HG03354 (cell line): ENCODE results near the gene CDC6.

Experiments
- ATAC-seq: cut with Tn5 transposase; IDR thresholded peaks from one replicate; pipeline ENCODE4 v1.9.1; 2021; ENCODE audit warnings: mild to moderate bottlenecking; ENCODE audit not compliant: unreplicated experiment, poor library complexity, severe bottlenecking

CDC6 gene

DNA sequence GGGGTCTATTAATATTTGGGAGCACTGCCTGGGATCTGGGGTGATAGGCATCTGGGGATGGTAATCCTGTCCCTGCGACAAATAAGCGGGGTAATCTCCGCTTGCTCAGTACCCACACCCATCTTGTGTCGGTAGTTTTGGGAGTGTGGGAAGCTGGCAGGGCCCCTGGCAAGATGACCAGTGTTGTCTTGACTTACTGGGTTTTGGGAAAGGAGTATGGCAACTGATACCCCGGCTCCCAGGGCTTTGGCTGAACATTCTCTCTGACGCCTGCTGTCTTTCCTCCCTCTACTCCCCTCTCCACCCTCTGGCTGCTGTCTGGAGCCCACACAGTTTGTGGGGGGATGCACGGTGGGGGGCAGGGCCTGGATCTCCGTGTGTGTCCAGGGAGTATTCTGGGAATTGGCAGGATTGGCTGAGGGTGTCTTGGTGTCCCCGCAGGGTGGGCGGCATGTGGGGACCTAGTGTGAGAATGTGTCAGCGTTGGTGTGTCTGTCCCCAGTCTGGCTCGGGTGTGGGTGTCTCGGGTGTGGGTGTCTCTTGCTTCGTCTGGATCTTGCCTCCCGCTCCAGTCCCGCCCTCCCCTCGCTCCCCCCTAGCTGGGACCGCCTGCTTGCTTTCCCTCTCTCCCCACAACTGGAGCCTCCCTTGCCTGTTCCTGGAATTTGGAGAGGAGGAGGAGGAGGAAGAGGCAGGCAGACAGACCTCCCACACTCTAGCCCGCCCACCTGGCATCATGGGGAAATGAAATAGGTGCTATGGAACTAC lies 33.3 kb downstream of the CDC6 start:
- ATAC-seq, result no peak

DNA sequence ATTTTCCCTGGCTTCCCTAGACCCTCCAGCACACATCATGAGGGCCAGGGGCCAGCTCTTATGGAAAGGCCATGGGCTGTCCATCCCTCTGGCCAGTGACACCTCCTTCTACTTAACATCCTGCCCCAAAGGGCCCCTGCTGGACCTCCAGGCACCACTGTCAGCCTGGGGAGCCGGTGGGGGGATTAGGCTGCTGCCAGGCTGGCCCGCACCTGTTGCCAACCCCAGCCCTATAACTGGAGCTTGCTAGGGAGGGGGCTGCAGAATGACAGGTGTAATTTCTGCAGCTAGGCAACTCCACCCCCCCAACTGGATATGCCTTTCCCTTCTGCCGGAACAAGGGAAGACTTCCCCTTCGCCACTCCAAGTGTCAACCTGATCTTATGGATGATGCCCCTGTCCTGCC lies 33.8 kb downstream of the CDC6 start:
- no peak for ATAC-seq

DNA sequence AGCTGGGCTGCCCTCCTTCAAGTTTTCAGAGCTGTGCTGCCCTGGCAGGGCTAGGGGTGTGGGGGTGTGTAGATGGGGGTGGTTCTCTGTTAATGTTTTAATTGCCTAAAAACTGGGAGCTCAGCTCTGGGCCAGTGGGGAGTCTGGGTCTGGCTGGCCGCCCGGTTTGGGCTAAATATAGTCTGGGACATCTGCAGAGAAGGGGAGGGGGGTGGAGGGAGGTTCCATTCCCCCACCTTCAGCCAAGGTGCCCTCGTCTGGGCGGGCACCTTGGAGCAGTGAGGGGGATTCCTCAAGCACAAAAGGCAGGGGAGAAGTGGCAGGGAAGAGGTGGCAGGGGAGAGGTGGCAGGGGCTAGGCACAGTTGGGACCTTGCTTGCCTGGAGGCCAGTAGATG lies 34.3 kb downstream of the CDC6 start:
- ATAC-seq, result no peak

DNA sequence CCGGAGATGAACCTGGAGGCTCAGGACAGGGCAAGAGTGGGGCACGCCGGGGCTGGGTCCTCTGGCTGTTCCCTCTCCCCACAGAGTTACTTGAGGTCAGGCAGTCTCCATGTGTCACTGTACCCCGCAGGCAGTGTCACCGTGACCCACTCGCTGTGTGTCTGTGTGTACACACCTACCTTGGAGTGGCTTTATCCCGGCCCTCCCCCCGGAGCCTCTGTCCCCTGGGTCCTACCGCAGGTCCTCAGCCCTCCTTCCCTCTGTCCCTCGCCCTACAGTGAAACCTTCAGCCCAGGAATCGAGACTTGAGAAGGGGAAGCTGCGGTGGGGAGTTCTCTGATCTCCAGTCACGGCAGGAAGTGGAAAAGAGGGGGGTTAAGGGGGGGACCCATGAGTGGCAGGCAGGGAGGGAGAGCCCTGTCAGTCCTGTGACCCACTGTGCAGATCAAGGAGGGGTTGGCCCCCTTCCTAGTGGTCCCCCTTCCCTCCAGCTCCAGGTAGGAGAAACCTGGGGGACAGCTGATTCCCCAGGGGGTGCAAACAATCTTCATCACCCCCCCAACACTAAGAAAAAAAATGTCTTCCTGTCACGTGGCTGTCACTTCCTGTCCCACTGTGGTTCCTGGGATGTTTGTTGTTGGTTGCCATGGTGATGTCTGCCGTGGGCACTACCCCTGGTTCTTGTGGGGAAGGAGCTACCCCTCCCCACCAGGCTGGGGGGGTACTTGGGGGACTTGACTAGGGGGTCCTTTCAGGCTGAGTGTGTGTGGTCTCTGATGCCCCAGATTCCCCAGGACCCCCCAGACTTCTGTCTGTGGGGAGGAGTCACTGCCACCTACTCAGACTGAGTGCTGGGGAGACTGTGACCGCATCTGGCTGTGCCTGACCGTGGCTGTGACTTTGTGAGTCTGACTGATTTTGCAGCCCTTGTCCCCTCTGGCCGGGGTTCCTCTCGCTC lies 35.0 kb downstream of the CDC6 start:
- ATAC-seq, result peak; percentile 37

DNA sequence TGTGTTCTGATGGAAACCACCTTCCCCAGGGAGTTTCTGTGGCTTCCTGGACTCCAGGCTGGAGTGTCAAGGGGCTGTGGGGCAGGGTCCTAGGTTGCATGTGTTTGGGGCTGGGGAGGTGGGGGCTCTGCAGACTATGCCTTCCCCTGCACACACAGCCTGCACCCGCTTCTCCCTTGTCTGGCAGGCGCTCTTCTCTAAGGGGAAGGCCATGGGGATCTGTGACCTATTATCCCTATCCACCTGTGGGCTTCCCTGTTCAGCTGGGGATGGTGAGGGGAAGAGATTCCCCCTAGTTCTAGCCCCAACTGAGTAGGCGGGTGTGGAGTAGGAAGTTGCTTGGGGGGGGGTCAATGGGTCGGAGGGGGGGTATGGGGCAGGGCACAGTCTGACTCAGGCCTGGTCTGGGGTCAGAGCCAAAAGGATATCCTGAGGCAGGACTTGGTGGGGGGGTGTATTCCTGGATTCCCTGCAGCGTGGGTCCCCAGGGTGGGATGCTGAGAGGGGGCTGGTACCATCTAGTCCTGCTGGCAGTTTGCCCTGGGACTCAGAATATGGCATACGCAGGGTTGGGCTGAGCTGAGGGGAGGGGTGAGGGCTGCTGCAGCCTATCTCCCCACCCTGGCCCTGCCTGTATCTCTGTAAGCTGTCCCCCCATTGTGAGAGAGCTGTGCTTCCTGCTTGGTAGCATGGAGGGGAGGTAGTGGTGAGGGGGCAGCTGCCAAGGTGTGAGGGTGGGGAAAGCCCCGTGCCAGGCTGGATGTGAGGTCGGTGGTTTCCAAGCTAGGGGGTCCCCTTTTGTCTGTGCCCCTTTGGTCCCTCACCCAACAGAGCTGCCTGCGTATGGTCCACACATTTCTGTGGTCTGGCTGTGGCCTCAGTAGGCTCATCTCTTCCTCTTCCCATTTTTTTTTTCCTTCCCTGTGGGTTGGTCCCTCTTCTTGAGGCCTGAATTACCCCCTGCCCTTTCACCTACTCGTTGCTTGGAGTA lies 36.0 kb downstream of the CDC6 start:
- no peak for ATAC-seq

DNA sequence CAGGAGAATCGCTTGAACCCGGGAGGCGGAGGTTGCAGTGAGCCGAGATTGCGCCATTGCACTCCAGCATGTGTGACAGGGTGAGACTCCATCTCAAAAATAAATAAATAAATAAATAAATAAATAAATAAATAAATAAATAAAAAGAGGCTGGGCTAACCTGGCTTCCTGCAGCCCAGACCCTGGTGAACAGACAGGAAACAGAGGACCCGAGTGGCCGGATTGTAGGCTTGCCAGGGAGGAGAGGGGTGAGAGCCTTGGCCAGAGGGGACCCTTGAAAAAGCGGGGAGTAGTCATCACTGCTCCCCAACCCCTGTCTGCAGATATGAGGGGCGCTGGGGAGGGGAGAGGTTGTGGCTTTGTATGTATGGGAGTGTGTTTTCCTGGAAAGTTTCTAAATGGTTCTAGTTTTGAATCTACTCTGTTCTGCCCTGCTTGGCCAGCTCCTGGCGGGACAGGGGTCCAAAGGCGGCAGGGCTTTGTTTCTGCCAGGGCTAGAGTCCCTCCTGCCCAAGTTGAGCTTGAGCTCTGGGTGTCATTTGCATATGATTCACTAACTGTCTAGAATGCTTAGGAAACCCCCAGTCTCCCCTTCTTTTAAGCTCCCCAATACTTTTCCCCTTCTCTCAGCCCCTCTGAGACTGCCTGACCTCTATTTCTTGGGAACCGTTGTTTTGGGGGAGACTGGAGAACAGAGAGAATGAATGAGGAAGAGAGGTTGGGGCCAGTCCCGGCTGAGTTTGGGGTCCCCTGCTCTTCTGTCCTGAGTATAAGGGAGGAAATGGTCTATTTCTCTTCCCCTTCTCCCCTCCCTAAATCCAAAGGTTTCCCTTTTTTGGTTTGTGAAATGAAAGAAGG lies 37.7 kb downstream of the CDC6 start:
- ATAC-seq, result no peak

DNA sequence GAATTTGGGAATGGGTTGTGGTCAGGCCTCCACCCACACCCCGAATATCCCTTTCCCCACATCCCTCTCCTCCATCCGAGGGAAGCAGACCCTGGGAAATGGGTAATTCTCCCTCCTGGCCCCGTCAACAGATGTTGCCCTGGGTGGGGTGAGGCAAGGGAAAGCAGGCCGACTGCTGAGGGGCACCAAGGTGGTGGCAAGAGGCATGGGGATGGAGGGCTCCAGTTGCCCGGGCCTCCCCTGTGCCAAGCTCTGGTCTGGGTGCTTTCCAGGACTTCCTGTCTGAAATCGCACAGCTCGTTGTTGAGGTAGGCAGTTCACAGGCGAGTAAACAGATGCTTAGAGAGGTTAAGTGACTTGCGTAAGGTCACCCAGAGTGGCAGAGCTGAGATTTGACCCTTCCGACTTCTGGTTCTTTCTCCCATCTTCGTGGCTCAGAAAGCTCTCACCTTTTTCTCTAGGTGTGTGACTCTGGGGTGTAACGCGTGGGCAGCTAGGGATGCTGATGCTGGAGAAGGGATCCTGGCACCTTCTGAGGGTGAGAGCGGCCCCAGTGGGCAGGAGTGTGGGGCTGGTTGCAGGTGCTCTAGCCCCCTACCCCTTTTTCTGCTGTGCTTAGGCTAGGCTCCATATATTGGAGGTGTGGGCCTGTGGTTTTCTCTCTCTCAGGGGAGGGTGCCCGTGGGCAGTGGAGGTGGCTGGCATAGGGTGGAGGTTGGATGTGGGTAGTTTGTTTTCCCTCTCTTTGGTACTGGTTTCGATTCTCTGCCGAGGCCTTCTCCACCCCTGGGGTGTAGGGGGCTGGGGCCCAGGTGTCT lies 38.5 kb downstream of the CDC6 start:
- ATAC-seq, result no peak

DNA sequence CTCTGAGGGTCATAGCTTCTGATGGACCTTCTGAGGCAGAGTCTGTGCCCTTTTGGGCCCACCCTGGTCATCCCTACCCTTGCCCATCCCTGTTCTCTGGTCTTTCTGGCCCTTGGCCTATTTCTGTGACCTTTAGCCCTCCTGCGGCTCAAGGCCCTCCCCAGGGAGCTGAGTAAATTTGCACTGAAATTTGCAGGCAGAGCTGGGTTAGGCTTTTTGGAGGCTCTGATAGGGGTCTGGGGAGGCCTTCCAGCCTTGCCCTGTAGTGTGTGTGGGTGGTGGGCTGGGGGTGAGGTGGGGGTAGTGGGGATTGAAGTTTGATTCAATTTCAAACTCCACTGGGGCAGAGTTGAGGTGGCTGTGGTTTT lies 39.1 kb downstream of the CDC6 start:
- no peak for ATAC-seq

DNA sequence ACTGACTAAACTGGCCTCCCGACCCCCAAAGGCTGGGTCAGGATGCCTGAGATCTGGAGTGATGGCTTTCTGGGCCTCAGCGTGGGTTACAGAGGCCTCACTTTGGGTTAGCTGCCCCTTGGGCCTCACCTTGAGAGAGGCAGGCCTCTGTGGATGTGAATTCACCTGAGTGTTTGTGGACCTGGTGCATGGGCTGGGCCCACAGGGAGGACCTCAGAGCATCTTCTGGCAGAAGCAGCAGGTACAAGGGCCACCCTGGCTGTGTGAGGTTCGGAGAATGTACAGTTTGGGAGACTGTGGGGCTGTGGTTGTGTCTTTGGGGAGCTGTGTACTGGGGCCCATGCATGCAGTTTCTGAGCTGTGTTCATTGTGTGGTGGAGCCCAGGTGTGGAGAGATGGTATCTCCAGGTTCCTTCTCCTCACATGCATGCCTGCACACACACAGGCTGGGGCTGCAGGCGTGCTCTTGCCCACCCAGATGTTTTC lies 39.6 kb downstream of the CDC6 start:
- no peak for ATAC-seq

DNA sequence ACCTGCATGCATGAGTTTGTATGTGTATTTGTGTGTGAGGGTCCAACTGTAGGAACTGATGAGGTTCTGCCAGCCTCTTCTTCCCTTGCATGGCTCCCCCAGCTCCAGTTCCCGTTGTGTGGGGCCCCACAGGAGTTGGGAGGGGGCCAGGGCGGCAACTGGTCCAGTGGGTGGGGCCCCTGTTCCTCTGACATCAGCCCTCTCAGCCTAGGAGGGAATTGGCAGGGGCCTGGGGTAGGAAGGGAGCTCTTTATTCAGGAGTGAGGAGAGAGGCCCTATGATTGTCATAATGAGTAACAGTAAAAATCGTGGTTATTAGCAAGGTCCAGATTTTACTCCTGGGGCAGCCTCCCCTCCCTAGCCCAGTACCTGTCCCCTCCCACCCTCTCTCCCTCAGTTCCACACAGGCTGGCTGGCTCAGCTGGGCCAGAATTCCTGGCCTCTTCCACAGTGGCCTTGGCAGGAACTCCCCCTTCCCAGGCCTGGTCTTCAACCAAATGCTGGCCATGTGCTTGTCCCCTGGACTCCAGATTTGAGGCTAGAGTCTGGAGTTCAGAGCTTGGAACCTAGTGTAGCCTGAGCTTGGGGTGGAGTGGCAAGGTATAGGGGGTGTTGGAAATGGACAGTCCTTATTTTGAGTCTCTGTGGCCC lies 40.2 kb downstream of the CDC6 start:
- no peak for ATAC-seq

DNA sequence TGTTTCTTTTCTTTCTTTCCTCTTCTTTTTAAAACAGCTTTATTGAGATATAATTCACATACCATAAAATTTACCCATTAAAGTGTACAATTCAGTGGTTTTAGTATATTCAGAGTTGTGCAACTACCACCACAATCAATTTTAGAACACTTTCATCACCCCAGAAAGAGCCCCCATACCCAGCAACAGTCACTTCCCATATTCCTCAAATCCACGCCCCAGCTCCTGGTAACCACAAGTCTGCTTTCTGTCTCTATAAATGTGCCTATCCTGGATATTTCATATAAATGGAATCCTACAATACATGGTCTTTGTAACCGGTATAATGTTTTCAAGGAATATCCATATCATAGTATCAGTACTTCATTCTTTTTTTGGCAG lies 40.7 kb downstream of the CDC6 start:
- ATAC-seq, result no peak

DNA sequence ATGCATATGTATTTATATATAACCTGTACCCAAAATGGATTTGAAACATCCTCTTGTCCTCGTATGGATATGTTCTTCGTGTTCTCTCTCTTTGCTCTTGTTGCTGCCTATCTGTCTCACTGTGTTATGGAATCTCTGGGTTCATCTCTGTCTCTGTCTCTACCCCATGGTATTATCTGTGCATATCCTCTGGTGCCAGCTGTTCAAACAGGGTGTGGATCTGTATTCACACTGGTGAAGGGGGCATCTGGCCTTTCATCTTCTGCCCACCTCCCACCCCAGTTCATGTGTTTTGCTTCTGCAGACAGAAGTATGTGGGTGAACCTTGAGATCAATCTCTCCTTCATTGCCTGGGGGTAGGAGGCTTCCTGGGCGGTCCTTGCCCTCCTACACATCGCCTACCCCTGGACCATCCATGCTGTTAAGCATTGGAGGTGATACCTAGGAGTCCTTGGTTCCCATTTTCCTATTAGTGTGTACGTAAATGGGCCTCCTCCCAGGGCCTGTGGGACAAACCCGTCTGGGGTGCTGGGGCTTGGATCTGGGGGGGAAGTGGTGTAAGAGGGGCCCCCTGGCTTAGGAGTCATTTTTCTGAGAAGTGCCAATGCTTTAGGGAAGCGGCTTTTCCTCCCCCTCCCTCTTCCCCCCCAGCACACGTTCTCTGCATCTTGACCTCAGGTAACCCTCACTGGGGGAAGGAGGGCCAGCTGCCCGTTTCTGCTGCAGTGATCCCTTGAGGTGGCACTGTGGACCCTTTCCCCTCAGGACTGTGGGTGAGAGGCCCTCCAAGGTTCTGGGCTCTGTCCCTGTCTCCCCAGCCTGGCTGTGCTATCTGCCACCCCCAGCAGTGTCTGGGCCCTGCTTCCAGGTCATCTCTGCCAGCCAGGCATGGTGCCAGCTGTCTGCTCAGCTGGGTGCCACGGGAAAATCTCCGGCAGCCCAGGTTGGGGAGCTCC lies 42.4 kb downstream of the CDC6 start:
- no peak for ATAC-seq

DNA sequence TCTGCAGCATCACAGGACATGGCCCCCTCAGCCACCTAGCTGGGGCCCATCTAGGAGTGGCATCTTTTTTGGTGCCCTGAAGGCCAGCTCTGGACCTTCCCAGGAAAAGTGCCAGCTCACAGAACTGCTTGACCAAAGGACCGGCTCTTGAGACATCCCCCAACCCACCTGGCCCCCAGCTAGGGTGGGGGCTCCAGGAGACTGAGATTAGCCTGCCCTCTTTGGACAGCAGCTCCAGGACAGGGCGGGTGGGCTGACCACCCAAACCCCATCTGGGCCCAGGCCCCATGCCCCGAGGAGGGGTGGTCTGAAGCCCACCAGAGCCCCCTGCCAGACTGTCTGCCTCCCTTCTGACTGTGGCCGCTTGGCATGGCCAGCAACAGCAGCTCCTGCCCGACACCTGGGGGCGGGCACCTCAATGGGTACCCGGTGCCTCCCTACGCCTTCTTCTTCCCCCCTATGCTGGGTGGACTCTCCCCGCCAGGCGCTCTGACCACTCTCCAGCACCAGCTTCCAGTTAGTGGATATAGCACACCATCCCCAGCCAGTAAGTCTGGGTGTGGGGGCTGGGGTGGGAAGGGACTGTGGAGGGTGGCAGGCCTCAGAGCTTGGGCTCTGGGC lies 43.3 kb downstream of the CDC6 start:
- ATAC-seq, result no peak

DNA sequence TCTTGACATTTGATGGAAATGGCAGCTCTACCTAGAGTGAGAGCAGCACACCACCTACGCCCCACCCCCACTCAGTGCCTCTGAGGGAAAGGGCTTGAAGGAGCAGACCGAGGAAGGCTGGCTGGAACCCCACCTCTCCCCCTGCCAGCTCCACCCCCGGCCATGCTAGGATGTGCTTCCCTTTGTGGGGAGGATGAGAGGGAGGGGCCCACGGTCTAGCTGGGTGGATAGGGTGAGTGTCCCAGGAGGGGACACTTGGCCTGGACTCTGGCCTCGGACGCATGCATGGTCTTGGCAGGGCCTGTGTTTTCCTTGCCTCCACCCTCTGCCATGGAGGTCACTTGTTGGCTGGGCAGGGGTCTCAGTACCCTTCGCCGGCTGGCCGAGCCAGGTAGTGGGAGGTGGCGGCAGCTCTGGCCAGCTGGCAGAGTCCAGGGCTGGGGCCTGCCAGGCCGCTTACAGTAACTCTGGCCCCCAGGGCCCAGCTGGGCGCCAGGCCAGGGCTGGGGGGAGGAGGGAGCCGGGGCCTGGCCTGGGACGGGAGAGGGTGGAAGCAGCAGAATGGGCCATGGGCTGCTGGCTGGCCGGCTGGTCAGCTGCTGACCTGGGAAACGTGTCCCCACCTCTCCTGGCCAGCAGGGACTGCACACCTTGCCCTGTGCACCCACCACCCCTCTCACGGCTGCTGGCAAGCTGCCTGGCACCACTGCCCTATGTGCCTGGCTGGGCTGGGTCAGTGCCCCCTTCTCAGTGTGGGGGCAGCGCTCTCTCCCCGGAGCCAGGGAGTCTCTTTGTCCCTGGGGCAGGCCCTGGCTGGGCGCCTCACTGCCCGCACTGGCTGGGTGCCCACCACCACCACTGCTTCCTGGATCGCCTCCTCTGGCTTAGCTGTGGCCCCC lies 44.3 kb downstream of the CDC6 start:
- no peak for ATAC-seq

DNA sequence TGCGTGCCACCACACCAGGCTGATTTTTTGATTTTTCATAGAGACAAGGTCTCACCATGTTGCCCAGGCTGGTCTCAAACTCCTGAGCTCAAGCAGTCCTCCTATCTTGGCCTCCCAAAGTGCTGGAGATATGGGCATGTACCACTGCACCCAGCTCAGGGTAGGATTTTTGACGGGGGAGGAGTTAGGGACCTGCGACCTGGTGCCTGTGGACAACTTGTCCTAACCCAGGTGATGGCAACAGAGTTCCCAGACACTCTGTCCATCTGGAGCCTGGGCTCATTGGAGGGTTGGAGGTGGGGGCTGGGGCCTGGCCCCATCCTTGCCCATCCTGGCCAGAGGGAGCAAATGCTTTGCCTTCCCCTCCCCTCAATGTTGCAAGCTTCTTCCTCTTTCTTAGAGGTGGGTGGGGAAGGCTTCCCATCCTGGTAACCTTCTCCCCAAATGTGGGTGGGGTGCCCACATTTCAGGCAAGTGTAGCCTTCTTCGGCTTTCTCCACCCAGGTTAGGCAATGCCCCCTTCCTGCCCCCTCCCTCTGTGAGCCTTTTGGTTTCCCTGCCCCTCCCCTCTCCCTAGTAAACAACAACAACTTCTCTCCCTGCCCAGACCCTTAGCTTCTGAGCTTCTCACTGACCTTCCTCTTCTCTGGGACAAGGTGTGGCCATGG lies 46.2 kb downstream of the CDC6 start:
- ATAC-seq, result no peak
